Stimulated activated CD8-positive, alpha-beta memory T cell treated with anti-CD3 and anti-CD28 coated beads, Interleukin-15, amount 100 ng/mL, for 24 hours (primary cell): ENCODE results near the gene PELO.
"Not testable (repeated sequence)": the region's sequence is repeated elsewhere in the genome, so short reads cannot be mapped to it uniquely, and the experiment has no call there.

Source experiments
- DNase-seq: peaks from one replicate; pipeline ENCODE4 v3.0.0-alpha.2; 2020; ENCODE audit warnings: low read depth

Gene PELO

GRCh38 chr5:52801329-52801728, 13.6 kb downstream of the PELO start:
- DNase-seq, result no peak

GRCh38 chr5:52802272-52802973, 14.7 kb downstream of the PELO start:
- DNase-seq, result no peak

GRCh38 chr5:52802974-52803336, 15.2 kb downstream of the PELO start:
- no peak for DNase-seq

GRCh38 chr5:52804387-52804791, 16.7 kb downstream of the PELO start:
- DNase-seq, result no peak

- DNase-seq, result no peak
Measured at GRCh38 chr5:52804981-52805380, 17.3 kb downstream of the PELO start.

- no peak for DNase-seq
Measured at GRCh38 chr5:52805615-52806014, 17.9 kb downstream of the PELO start.

GRCh38 chr5:52807037-52807436, 19.3 kb downstream of the PELO start:
- DNase-seq, result no peak

GRCh38 chr5:52807723-52808122, 20.0 kb downstream of the PELO start:
- no peak for DNase-seq

GRCh38 chr5:52808316-52808901, 20.7 kb downstream of the PELO start:
- no peak for DNase-seq

- DNase-seq, result no peak
Measured at GRCh38 chr5:52809884-52810283, 22.2 kb downstream of the PELO start.

GRCh38 chr5:52810426-52810825, 22.7 kb downstream of the PELO start:
- no peak for DNase-seq

GRCh38 chr5:52811067-52811749, 23.5 kb downstream of the PELO start:
- no peak for DNase-seq

GRCh38 chr5:52814352-52815148, 26.8 kb downstream of the PELO start:
- no peak for DNase-seq

- no peak for DNase-seq
Measured at GRCh38 chr5:52817818-52818217, 30.1 kb downstream of the PELO start.

- DNase-seq, result no peak
Measured at GRCh38 chr5:52818360-52818759, 30.6 kb downstream of the PELO start.

GRCh38 chr5:52818807-52819206, 31.1 kb downstream of the PELO start:
- not testable (repeated sequence) for DNase-seq

- no peak for DNase-seq
Measured at GRCh38 chr5:52821901-52822300, 34.2 kb downstream of the PELO start.

GRCh38 chr5:52822437-52822836, 34.7 kb downstream of the PELO start:
- no peak for DNase-seq

- DNase-seq, result no peak
Measured at GRCh38 chr5:52824827-52825226, 37.1 kb downstream of the PELO start.

GRCh38 chr5:52825826-52826225, 38.1 kb downstream of the PELO start:
- no peak for DNase-seq

- DNase-seq, result no peak
Measured at GRCh38 chr5:52827815-52828214, 40.1 kb downstream of the PELO start.

- no peak for DNase-seq
Measured at GRCh38 chr5:52829664-52830063, 41.9 kb downstream of the PELO start.

GRCh38 chr5:52830650-52831049, 42.9 kb downstream of the PELO start:
- DNase-seq, result no peak
